ENCODE measurements around the gene EED. TPM values are rescaled to one million over a fixed set of nuclear protein-coding genes. Genes with fewer than 3 reads are reported as not detected.

The EED gene
- total RNA-seq, 1 experiment from 2014 or later: 27.3 TPM

DNA sequence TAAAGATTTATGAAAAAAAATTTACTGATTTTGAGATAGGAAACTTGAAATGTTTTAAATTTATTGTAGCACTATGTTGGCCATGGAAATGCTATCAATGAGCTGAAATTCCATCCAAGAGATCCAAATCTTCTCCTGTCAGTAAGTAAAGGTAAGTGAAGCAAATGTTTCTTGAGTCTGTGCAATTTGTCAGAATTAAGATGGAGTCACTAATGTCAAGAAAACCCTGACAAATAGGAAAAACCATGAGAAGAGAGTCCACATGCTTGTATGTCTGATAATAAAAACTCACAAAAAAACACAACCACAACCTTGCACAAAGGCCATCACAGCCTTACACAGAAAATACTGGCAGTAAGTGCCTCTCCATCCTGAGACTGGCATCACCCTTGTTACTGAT lies 12.9 kb downstream of the EED start:
- Mint-ChIP-seq H3K36me3 (peaks cover 35% of the 10 kb centered on the region), H3K4me3 (no peak overlapping the region), H3K27ac (no peak overlapping the region)

GRCh38 chr11:86259730-86260129 lies 15.2 kb downstream of the EED start:
- TF ChIP-seq IRF1 (CRISPR knock-in tag; IDR thresholded peaks at IDR 0.05) (no peak), AFF4 (CRISPR knock-in tag; IDR thresholded peaks at IDR 0.05; ENCODE audit: borderline replicate concordance) (no peak), FOXK1 (CRISPR knock-in tag; IDR thresholded peaks at IDR 0.05) (no peak), ARID4B (CRISPR knock-in tag; IDR thresholded peaks at IDR 0.05; ENCODE audit: borderline replicate concordance) (no peak), RELA (CRISPR knock-in tag; IDR thresholded peaks at IDR 0.05; ENCODE audit: borderline replicate concordance) (no peak), TEAD1 (CRISPR knock-in tag; IDR thresholded peaks at IDR 0.05) (no peak), TEAD4 (CRISPR knock-in tag; IDR thresholded peaks at IDR 0.05) (no peak)
- TF ChIP-seq, protein P1, sequence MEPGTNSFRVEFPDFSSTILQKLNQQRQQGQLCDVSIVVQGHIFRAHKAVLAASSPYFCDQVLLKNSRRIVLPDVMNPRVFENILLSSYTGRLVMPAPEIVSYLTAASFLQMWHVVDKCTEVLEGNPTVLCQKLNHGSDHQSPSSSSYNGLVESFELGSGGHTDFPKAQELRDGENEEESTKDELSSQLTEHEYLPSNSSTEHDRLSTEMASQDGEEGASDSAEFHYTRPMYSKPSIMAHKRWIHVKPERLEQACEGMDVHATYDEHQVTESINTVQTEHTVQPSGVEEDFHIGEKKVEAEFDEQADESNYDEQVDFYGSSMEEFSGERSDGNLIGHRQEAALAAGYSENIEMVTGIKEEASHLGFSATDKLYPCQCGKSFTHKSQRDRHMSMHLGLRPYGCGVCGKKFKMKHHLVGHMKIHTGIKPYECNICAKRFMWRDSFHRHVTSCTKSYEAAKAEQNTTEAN (CRISPR knock-in tag; IDR thresholded peaks at IDR 0.05): no peak
- ChIA-PET POLR2A (no interaction called here), CTCF (no interaction called here)
- no peak for ATAC-seq
- Mint-ChIP-seq H3K27ac (no peak overlapping the region), H3K9me3 (no peaks in the 10 kb centered on the region), H3K4me1 (no peaks in the 10 kb centered on the region), H3K4me3 (no peak overlapping the region), H3K27me3 (ENCODE audit: low read depth) (no peaks in the 10 kb centered on the region), H3K36me3 (peaks cover 48% of the 10 kb centered on the region)
- DNase-seq (ENCODE audit: low spot score): no peak

More for the DNA sequence above, 12.9 kb downstream of the EED start:
- ChIA-PET POLR2A (no interaction called here), CTCF (interaction anchor here (0.8 kb wide), 1 partner anchor 64 kb away, joined by 3 read pairs; no protein-coding TSS in a partner anchor)
- ATAC-seq (no peak), DNase-seq (ENCODE audit: low spot score) (no peak)
- no peak for TF ChIP-seq ZBTB21 (CRISPR knock-in tag; IDR thresholded peaks at IDR 0.05; ENCODE audit: borderline replicate concordance)
- H3K27me3 Mint-ChIP-seq (ENCODE audit: low read depth): no peaks in the 10 kb centered on the region
- 0 out of 2 replicates have a peak, but pooled peaks cover 3% of the 10 kb centered on the region for H3K4me1 Mint-ChIP-seq
- H3K9me3 Mint-ChIP-seq: no peaks in the 10 kb centered on the region

- ChIA-PET CTCF (interaction anchor here (0.6 to 1.8 kb wide), 3 partner anchors 13 to 407 kb away, joined by 3 to 5 read pairs (median 5); partner anchors contain the start of gene CCDC83), POLR2A (no interaction called here)
- H3K4me3 Mint-ChIP-seq: no peak overlapping the region
- no peak overlapping the region for H3K27ac Mint-ChIP-seq
- DNase-seq (ENCODE audit: low spot score): peak; percentile 21
- peak; percentile 79 for ATAC-seq
- no peaks in the 10 kb centered on the region for H3K9me3 Mint-ChIP-seq
- H3K36me3 Mint-ChIP-seq: peaks cover 47% of the 10 kb centered on the region
- TF ChIP-seq NFATC4 (CRISPR knock-in tag; IDR thresholded peaks at IDR 0.05) (no peak), IRF2 (CRISPR knock-in tag; IDR thresholded peaks at IDR 0.05; ENCODE audit: borderline replicate concordance, low read depth) (no peak), JUN (CRISPR knock-in tag; IDR thresholded peaks at IDR 0.05) (no peak), FOXK1 (CRISPR knock-in tag; IDR thresholded peaks at IDR 0.05) (no peak), MAX (CRISPR knock-in tag; IDR thresholded peaks at IDR 0.05) (no peak), STAT6 (CRISPR knock-in tag; conservative IDR thresholded peaks at IDR 0.05; ENCODE audit: low read depth) (no peak)
- TF ChIP-seq, protein P2, sequence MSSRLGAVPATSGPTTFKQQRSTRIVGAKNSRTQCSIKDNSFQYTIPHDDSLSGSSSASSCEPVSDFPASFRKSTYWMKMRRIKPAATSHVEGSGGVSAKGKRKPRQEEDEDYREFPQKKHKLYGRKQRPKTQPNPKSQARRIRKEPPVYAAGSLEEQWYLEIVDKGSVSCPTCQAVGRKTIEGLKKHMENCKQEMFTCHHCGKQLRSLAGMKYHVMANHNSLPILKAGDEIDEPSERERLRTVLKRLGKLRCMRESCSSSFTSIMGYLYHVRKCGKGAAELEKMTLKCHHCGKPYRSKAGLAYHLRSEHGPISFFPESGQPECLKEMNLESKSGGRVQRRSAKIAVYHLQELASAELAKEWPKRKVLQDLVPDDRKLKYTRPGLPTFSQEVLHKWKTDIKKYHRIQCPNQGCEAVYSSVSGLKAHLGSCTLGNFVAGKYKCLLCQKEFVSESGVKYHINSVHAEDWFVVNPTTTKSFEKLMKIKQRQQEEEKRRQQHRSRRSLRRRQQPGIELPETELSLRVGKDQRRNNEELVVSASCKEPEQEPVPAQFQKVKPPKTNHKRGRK (CRISPR knock-in tag; IDR thresholded peaks at IDR 0.05; ENCODE audit: borderline replicate concordance): no peak
- H3K4me1 Mint-ChIP-seq: no peaks in the 10 kb centered on the region
- H3K27me3 Mint-ChIP-seq (ENCODE audit: low read depth): no peaks in the 10 kb centered on the region
These were observed 16.8 kb downstream of the EED start for GRCh38 chr11:86261328-86261727.
